T-helper 22 cell (primary cell): ENCODE data around the gene CACNA2D4.
A peak's percentile ranks its signal among the peaks of the same experiment; 100 is the strongest.

Experiments used
- DNase-seq: peaks from one replicate; pipeline ENCODE4 v3.0.0-alpha.2; 2020; ENCODE audit warnings: low read depth

CACNA2D4 gene

DNA sequence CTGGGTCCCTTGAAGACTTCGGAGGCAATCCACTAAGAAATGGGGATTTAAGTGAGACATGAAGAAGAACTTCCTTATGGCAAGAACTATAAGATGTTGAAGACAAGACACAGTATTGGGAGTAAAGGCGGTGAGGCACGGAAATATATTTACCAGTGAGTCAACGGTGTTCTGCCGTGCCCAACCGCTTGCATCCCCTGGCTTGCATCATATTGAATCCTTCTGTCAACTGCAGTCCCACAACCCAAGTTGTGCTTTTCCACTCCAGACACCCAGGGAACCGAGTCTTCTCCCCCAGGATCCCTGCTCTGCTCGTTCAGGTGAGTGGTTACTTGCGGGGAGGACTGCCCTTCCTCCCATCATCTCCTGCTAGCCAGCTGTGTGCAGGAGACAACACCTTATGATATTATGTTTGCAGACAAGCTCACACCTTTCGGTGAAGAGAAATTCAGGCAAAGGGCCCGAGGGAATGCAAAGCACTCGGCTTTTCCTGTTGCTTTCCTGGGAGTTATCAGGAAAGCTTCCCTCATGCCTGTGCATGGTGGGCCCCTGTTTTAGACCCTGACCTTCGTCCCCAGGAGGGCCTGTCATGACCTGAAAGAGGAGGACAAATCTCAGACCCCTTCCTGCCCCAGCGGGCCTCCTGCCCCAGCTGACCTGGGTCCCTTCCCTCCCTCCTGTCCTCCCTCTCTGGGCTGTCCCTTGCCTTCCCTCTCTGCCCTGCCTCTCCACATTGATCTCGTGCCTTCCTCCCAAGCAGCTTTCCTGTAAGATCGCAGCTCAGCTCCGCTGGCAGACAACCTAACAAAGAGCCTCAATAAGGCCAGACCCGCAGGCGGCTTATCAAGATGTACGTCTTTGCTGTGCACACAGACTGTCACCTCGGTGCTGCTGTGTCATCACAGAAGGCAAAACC lies 102.4 kb downstream of the CACNA2D4 start:
- no peak for DNase-seq

DNA sequence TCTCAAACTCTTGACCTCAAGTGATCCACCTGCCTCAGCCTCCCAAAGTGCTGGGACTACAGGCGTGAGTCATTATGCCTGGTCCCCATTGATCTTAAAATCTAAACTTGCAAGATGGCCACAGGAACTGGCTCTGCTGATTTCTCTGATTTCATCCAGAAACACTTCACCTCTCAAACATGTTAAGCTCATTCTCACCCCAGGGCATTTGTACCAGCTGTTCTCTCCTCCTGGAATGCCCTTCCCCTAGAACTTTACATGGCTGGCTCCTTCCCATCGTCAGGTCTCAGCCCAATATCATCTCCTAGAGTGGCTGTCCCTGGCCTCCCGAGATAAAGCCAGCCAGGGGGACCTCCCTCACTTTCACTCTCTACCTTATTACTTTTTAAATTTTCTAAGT lies 103.3 kb downstream of the CACNA2D4 start:
- DNase-seq: no peak

DNA sequence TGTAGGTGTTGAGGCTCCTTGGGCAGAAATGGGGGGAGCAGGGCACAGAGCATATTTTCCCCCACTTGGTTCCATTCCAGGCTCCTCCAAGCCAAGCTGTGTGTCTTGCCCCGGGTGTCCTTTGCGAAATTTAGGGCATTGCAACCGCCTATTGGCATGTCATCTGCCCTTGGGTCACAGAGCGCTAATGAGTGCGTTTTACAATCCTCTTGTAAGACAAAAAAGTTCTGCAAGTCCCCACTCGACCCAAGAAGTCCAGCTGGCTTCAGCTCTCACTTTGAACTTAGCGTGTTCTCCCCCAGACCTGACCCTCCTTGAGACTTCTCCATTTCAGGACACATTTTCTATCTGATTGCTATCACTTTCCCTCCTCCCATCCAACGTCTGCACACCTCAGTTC lies 104.2 kb downstream of the CACNA2D4 start:
- no peak for DNase-seq

DNA sequence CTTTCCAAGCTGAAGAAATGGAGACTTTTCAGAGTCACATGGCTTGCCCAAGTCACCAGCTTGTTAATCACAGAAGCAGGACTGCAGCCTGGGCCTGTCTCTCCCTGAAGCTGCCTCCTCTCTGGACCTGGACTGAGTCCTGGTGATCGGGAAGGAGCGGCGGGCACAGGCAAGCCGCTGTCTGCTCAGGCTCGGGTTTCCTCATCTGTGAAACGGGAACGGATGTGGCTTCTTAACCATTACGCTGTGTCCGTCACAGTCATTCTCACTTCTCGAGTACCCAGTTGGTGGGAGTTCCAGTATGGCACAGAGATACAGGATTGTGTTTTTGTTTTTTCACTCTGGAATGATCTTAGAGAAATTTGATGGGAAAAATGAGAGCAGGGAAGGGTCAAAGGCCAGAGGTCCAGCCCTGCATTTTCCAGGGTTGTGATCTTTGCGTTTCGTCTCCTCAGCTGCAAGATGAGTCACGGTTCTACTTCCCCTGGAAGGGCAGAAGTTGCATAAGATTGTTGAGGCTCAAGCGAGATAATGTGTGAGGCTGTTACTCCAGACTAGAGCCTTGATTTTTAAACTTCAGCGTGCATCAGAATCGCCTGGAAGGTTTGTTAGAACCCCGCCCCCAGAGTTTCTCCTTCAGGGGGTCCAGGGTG lies 105.7 kb downstream of the CACNA2D4 start:
- DNase-seq: no peak

DNA sequence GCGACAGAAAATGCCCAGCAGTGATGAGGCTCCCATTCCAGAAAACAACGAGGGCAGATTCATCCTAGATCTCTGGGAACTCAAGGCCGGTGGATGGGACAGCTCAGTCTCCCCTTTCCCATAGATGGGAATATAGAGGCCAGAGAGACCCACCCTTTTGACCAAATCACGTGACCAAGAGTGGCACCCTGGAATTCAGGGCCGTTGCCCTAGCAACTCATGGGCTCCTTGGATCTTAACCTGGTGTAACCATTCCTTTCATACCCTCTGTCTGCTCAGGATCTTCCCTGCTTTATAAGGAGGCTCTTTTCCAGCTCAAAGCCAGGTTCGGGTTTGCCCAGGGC lies 106.5 kb downstream of the CACNA2D4 start:
- DNase-seq: no peak

DNA sequence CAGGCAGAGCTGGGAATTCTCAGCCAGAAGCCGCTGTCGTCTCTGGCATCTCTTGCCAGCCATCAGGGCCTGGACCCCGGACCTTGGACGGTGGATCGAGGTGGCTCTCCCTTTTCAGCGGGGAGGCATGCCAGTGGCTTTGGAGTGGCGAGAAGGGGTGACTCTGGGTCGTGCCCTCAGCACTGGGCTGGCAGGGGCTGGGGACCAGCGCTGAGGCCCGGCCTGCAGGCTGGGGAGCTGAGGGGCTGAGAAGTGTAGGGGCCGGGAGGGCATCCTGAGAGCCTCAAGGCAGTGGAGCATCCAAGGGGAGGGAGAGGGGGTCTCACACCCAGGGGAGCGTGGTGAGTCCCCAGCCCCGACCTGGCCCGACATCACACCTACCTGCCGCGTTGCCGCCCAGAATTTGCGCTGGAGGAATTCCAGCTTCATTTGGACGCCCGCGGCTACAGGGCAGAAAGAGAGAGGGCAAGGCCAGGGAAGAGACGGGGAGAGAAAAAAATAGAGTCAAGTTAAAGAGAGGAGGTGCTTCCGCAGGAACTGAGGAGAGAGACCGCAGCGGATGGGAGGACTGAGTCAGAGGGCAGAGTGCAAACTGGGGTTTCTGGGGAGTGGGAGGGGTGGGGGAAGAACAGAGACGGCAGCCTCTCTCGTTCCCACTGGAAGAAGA lies 107.0 kb downstream of the CACNA2D4 start:
- no peak for DNase-seq

DNA sequence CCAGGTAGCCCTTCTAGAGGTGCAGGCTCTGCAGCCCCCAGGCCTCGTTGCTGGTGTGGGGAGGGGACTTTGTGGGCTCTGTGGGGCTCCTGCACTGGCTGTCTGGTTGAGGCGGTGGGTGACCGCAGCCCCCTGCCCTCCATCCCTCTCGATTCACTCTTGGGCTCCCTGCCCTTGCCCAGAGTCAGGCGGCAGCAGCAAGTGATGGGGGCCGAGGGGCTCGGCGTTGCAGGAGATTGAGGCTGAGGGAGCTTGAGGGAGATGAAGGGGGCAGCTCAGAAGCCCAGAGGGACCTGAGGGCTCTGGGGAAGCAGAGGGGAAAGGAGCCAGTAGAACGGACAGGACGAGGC lies 107.5 kb downstream of the CACNA2D4 start:
- no peak for DNase-seq

DNA sequence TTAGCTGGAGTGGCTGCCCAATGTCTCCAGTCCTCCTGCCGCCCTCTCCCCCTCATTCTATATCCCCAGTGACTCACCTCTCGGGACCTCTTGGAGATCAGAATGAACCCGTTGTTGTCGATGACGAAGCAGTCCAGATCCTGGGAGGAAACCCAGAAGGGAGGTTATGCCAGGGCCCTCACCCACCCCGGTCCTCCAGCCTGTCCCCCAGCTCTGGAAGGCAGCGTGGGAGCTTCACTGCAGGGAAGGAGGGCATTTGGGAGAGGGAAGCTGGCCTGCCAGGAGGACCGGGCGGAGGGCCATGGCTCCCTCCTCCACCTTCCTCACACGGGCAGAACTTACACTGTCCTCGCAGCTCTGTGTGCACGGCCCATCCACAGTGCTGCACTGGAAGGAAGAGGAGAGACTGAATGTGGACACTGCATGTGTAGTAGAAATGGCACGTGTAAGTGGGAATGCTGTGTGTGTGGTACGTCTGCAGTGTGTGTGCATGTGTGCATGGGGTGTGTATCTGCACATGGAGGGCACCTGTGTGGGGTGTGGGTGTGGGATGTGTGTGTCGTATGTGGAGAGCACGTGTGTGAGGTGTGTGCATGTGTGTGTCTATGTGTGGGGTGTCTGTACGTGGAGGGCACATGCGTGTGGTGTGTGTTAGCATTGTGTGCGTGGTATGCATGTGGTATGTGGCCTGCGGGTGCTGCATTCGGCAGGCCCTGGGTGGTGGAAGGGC lies 108.1 kb downstream of the CACNA2D4 start:
- DNase-seq: no peak

DNA sequence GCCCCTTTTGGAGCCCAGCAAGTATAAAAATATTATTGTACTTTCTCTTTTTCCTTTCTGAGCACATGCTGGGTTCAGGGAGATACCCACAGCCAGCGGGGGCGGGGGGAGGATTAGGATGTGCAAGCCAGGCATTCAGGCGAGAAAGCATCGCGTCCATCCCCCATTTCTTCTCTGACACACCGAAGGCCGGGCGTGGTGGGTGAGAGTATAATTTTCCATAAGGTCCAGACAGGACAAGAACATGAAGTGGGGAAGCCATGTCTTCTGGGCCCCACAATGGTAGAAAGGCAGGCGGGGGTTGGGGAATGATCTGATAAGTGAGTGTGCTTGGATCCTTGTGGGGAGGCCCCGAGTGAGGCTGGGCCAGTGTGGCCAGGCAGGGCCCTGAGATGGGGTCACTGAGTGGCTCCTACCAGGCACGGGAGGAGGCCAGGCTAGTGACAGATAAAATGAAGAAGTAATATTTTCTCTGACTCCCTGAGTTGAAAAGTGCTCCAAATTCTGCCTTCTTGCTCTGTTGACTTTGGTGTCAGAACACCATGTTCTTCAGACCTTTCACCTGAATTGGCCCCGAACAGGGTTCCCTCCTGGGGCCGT lies 108.8 kb downstream of the CACNA2D4 start:
- no peak for DNase-seq

DNA sequence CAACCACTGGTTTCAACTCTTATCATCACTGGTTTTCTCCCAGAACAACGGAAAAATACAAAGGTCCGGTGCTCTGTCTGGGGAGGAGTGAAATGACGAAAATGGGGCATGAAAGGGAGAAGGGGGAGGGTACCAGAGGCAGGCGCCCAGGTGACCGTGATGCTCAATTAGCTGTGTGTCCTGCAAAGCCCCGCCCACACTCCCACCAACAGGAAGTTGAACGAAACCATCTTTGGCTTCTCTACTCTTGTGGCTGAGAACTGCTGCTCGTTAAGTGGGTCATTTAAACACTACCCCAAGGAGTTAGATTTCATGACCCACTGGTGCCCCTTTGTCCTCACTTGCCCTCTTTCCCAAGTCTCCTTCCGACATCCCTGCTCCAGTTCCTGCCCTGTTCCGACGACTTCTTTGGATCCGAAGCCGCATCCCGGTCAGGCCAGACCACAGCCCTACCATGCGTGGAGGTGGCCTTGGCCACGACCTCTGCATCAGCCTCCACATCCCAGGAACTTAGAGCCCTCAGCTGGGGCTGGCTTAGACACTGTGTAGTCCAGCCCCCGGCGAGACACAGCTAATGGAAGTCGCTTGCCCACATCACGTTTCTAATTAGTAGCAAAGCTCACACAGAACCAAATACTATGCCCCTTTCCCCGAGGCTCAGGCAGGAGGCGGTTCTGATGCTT lies 109.5 kb downstream of the CACNA2D4 start:
- DNase-seq: no peak

DNA sequence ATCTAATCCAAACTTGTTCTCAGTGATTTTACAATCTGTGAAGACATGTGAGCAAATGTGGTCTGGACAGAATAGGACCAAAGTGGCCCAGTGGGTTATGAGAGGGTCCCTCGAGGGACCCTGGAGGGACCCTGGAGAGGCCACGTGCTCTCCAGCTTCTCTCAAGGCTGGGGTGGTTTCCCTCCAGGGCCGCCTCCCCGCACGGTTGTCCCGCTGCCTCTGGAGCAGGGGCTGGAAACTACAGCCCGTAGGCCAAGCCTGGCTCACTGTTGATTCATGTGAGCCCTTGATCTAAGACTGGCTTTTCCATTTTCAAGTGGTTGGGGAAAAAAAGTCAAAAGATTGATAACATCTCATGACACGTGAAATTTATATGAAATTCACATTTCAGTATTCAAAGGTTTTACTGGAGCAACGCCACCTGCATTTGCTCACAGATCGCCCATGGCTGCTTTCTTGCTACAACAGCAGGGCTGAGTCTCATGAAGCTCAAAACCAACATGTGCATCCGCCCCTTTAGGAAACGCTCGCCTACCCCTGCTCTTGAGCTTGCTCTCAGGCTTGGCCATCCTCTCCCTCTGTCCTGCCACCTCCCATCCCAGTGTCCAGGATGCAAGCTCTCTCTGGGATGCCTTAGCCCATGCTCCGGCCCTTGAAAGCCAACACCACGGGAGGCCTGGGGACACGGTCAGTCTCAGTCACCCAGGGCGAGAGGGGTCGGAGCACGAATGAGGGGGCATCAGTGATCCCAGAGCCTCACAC lies 110.2 kb downstream of the CACNA2D4 start:
- DNase-seq: no peak

DNA sequence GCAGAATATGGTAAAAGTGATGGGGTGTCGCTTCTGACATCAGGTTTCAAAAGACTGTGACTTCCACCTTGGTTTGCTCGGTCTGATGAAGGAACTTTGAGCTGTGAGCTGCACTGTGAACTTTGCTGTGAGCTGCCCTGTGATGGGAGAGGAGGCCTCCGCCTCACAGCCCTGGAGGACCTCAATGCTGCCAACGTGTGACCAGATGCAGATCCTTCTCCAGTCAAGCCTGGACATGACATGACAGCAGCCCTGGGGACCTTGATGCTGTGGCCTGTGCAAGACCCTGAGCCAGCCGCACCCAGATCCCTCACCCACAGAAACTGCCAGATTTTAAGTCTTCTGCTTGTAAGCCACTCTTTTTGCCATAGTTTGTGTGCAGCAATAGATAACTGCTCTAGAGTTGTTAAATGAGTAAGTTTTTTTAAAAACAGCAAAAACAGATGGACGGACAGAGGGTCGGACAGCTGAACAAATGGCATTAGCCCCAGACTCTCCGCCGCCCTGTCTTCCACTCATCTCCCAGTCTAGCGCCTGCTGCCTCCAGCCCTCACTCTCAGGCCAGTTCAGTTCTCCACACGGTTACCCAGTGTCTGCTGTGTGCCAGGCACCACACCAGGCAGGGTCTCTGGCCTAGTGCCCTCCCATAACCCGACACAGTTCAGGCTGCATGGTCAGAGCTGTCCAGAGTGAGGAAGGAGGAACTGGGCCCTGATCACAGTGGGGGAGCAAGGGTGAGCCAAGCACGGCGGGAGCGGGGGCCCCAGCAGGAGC lies 111.2 kb downstream of the CACNA2D4 start:
- DNase-seq: no peak

DNA sequence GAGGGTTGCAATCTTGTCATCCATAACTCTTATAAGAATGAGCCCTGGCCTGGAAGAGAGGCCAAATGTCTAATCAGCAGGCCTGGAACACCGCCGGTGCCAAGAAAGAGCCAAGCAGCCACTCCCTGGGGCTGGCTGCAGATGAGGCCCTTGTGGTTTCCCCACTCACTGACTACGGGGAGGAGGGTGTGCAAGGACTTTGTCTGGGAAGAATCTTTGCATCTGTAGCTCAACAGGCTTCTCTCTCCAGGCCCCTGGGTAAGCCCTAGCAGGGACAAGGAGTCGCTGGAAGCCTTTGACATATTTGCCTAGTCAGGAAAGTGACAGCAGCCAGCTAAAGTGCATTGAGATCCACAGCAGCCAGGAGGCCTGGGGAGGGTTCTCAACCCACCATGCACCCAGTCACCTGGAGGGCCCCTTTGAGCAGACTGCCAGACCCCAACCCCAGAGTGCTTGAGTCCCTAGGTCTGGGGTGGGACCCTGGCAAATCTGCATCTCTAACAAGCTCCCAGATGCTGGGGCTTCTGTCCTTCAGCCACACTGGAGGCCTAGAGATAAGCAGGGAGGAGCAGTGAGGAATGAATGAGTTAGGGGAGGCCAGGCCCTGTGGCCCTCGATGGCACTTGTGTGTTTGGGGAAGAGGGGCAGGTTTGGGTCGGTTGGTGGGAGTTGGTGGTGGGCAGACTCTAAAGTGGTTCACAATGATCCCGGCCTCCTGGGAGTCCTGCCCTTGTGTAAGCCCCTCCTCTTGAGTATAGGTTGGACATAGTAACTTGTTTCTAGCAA lies 112.0 kb downstream of the CACNA2D4 start:
- DNase-seq: no peak

DNA sequence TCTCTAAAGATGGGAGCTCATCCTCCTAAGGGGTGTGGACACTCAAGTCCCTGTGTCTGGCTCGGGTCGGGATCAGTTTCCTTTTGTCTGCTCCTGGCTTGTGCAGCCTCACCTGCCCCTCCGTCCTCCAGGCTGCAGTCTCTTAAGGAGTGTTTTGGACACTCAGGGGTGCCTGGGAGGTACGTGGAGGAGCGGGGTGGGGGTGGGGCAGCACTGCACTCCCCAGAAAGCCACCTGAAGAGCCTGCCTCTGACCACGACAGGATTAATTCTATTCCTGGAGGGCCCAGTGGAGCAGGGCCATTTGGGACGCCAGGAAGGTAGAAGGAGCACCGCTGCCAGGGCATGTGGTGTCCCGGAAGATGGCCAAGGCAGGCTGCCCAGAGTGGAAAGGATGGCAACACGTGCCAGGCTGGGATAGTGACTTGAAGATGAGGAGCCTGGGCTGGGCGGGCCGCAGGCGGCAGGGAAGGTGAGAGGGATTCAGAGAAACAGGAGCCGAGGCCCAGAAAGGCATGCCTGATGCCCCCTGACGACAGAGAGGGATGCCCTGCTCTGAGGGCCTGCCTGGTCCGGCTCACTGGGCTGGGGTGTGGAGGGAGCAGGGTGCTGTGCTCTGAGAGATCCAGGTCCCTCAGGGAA lies 112.9 kb downstream of the CACNA2D4 start:
- no peak for DNase-seq

DNA sequence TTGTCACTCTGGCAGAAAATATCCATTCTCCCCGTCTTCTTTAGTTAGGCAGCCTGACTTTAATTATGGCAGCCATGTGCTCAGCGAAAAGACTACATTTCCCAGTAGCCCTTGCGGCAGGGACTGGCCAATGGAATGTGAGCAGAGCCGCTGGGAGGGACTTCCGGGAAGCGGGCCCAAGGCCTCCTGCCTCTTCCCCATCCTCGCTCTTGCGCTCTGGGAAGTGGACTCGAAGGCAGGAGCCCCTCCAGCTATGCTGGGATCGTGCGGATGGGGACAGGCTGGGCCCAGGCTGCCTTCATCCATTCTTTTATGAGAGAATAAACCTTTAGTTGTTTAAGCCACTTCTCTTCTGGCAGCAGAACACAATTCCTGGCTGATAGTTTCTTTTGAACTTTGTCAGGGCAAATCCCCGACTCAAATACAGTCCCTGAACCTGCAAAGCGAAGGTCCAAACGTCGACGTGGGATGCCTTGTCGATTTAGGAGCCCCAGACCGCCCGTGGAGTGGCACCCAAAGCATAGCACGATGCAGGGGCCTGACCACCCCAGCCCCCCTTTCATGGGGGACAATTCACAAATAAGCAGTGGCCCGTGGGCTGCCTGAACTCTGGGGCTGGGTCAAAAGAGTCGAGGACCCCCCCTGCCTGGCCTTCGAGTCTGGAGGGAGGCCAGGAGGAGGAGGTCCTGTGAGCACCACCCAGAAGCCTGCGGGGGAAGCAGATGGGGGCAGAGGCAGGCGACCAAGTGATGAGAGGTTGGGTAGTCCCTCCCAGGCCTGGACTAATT lies 113.7 kb downstream of the CACNA2D4 start:
- DNase-seq: peak; percentile 75

DNA sequence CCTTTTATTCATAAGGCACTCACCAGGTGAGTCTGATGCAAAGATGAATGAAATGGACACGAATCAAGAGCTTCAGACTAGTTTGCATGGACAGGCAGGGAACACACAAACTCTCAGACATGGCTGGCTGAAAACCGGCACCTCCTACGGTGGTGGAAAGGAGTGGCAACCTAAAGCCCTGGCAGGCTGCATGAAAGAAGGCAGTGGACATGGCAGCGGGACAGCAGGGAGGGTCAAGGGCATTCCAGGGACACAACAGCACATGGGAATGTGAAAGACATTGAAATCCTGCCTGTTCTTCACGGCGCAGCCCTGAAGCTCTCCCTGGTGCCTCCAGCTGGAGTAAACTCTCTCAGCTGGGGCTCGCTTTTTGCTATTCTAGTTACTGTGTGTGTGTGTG lies 114.7 kb downstream of the CACNA2D4 start:
- no peak for DNase-seq

DNA sequence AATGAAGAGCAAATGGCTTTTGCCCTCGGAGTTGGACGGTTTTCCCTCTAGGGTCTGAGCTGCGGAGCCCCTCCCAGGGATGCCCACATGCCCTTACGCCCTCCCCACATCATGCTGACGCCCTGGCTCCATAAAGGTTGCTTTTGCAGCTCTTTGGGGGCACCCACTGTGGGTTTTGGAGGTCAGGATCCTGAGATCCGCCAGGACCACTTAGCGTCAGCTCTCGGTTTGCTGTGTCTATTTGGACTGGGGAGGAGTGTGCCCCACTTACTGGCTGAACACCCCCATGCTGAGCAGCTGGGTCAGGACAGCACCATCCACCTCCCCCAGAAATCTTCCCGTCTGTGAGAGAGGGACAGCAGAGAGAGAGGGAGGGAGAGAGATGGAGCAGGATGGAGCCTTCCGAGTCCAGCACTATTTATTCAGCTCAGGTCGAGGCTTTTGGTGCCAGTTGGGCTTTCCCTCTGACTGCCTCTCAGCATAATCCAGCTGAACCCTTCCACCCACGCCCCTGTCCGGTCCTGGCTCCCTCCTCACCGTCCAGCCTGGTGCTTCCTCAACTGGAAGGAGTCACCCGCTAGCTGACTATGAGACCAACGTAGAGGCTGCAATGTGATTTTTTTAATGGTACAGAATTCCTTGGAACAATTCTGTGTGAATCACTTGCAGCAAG lies 117.0 kb downstream of the CACNA2D4 start:
- no peak for DNase-seq
